Measurements from ENCODE around the gene EHF. TPM values are rescaled to one million over a fixed set of nuclear protein-coding genes. Genes with fewer than 3 reads are reported as not detected.

The EHF gene
- total RNA-seq, 8 experiments from 2014 or later, result 0.09 to 101 (median 0.47) TPM; not detected in 1

GRCh38 chr11:34604145-34604544, 16.7 kb upstream of the EHF start:
- Histone ChIP-seq H3K27ac (no peak overlapping the region), H3K4me3 (no peak overlapping the region), H3K4me1 (replicated peaks in 1 of 2) (peaks cover 17 to 19% of the 10 kb centered on the region in 2 donors)
- peak in 3 of 8 experiments; percentile 22 to 72 (median 40) for ATAC-seq (replicated peaks in 6 of 8)
- in situ Hi-C loops (cut with MboI; ENCODE audit: low pct_unique_long_range_greater_than_20kb in 2 of 9, low sequenced_read_pairs in 9 of 9, unreplicated experiment in 9 of 9), result no loop called here
- 86 to 100% (median 100%) methylated on average over 2 of the region's 2 CpGs; no CpG with 5 or more reads in 7 of the 10 experiments for whole genome bisulfite sequencing, 10 experiments

GRCh38 chr11:34604911-34605310, 16.0 kb upstream of the EHF start:
- ATAC-seq (replicated peaks in 6 of 8), result peak in 1 of 8 experiments; percentile 64
- H3K4me1 ChIP-seq (replicated peaks in 1 of 2), result peaks cover 9 to 15% of the 10 kb centered on the region in 2 donors
- WGBS, 10 experiments, result 69 to 100% (median 92%) methylated on average over 1 to 8 of the region's 8 CpGs; no CpG with 5 or more reads in 3 of the 10 experiments
- H3K4me3 ChIP-seq, result no peak overlapping the region
- in situ Hi-C loops (cut with MboI; ENCODE audit: low pct_unique_long_range_greater_than_20kb in 2 of 9, low sequenced_read_pairs in 9 of 9, unreplicated experiment in 9 of 9), result no loop called here
- H3K27ac ChIP-seq, result no peak overlapping the region

DNA sequence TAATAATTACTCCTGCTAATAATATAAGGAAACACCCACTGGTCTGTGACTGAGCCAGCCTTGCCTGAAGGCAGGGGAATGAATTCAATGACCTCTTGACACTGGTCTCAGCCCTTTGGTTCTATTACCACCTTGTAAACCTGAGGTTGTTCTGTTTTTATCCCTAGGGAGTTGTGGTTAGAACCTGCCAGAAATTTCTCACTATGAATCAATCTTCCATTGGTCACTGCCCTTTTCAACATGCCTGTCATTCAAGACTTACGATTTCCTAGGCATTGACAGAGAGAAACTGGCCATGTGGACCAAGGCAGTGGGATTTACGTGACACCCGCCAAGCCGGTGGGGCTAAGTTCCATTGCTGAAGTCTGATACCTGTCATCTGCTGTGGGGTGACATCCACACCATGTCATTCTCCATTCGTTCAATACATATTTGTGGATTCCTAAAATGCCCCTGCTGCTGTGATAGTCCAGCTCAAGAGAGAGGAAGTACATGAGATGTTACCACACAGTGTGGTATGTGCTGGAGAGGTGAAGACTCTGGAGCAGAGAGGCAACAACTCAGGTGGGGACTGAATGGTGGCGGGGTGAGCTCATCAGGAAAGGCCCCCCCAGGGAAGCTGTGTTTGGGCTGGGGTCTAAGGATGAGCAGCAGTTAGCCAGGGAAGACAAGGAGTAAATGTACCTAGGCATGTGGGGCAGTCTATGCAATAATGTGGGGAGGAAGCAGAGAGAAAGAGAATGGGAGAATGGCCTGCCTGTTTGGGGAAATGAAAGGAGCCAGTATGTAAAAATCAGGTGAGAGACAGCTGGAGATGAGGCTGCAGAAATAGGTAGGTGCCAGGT, 15.2 kb upstream of the EHF start:
- WGBS, 10 experiments, result 69 to 100% (median 95%) methylated on average over 1 to 4 of the region's 6 CpGs; no CpG with 5 or more reads in 4 of the 10 experiments
- no peak for ATAC-seq (replicated peaks in 6 of 8)
- H3K4me3 ChIP-seq, result no peak overlapping the region
- H3K4me1 ChIP-seq (replicated peaks in 1 of 2), result peaks cover 9% of the 10 kb centered on the region in 2 donors
- H3K27ac ChIP-seq, result no peak overlapping the region
- in situ Hi-C loops (cut with MboI; ENCODE audit: low pct_unique_long_range_greater_than_20kb in 2 of 9, low sequenced_read_pairs in 9 of 9, unreplicated experiment in 9 of 9), result no loop called here

DNA sequence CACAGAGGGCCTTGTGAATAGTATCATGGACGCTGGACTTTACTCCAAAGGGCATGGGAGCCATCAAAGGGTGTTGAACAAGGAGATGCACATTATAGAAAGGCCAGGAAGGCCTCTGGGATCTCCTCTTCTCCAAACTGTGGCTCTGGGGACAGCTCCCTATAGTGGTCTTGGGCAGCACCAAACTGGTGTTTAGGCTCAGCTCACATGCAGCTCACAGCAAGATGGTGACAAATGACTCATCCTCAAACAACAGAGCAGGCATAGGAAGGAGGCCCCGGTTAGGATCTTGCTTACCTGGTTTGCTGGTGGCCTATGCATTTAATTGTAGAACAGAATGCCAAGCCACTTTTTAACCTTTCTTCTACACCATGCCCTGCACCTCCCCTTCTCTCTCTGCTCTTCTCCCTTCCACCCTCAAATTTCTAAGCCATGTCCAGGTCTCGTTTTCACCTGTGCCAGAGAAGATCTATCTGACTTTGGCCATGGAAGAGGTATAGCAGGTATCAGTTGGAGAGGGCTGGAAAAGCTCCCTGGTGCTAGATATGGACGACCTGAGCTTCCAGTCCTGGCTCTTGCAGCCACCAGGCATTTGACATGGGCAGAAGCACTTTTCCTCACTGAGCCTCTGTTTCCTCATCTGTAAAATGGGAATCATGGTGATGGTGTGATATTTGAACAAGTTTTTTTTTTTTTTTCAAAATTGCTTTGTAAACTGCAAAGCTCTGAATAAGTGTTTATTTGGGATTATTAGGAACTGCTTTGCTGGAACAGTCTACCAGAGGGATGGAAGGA, 14.4 kb upstream of the EHF start:
- Histone ChIP-seq H3K4me3 (no peak overlapping the region), H3K27ac (no peak overlapping the region), H3K4me1 (replicated peaks in 1 of 2) (peaks cover under 1 to 2% of the 10 kb centered on the region in 2 donors)
- in situ Hi-C loops (cut with MboI; ENCODE audit: low pct_unique_long_range_greater_than_20kb in 2 of 9, low sequenced_read_pairs in 9 of 9, unreplicated experiment in 9 of 9), result no loop called here
- 29 to 100% (median 47%) methylated on average over 1 to 4 of the region's 4 CpGs; no CpG with 5 or more reads in 2 of the 10 experiments for WGBS, 10 experiments
- ATAC-seq (replicated peaks in 6 of 8), result no peak

GRCh38 chr11:34609187-34609751, 11.6 kb upstream of the EHF start:
- Histone ChIP-seq H3K4me1 (replicated peaks in 1 of 2) (no peaks in the 10 kb centered on the region), H3K27ac (no peak overlapping the region), H3K4me3 (no peak overlapping the region)
- in situ Hi-C loops (cut with MboI; ENCODE audit: low pct_unique_long_range_greater_than_20kb in 2 of 9, low sequenced_read_pairs in 9 of 9, unreplicated experiment in 9 of 9), result no loop called here
- no peak for ATAC-seq (replicated peaks in 6 of 8)
- 74 to 92% (median 89%) methylated on average over 1 to 6 of the region's 7 CpGs; no CpG with 5 or more reads in 2 of the 10 experiments for WGBS, 10 experiments

DNA sequence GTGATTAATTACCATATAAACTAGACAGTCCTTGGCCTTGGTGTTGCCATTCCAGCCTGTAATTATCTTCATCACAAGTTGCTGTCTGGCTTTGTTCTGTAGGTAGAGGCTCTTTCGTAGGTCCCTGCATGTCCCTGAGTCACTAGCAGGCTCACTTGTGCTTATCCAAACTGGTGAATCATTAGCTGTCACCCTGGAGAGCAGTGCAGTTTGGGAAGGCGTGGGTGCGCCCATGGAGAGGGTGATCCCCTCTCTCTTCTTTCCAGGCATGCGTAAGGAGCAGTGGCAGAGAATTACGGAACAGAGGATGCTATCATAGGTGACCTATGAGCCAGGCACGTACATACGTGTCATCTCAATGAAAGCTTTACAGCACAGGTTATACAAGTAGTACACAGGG, 11.0 kb upstream of the EHF start:
- Histone ChIP-seq H3K4me3 (no peak overlapping the region), H3K4me1 (replicated peaks in 1 of 2) (no peaks in the 10 kb centered on the region), H3K27ac (no peak overlapping the region)
- in situ Hi-C loops (cut with MboI; ENCODE audit: low pct_unique_long_range_greater_than_20kb in 2 of 9, low sequenced_read_pairs in 9 of 9, unreplicated experiment in 9 of 9), result no loop called here
- ATAC-seq (replicated peaks in 6 of 8), result peak in 1 of 8 experiments; percentile 60
- WGBS, 10 experiments, result 70 to 100% (median 87%) methylated on average over 2 to 5 of the region's 7 CpGs

- no peak overlapping the region for H3K4me3 ChIP-seq
- no peak overlapping the region for H3K27ac ChIP-seq
- H3K4me1 ChIP-seq (replicated peaks in 1 of 2), result no peaks in the 10 kb centered on the region
- no peak for ATAC-seq (replicated peaks in 6 of 8)
- in situ Hi-C loops (cut with MboI; ENCODE audit: low pct_unique_long_range_greater_than_20kb in 2 of 9, low sequenced_read_pairs in 9 of 9, unreplicated experiment in 9 of 9), result no loop called here
- 70 to 100% (median 91%) methylated on average over 2 to 3 of the region's 5 CpGs; no CpG with 5 or more reads in 2 of the 10 experiments for WGBS, 10 experiments
Observed at GRCh38 chr11:34610324-34611041, 10.4 kb upstream of the EHF start.

- ATAC-seq (replicated peaks in 6 of 8), result peak in 1 of 8 experiments; percentile 24
- Histone ChIP-seq H3K4me3 (no peak overlapping the region), H3K27ac (no peak overlapping the region), H3K4me1 (replicated peaks in 1 of 2) (no peaks in the 10 kb centered on the region)
- in situ Hi-C loops (cut with MboI; ENCODE audit: low pct_unique_long_range_greater_than_20kb in 2 of 9, low sequenced_read_pairs in 9 of 9, unreplicated experiment in 9 of 9), result no loop called here
Observed at GRCh38 chr11:34613015-34613414, 7.9 kb upstream of the EHF start.

DNA sequence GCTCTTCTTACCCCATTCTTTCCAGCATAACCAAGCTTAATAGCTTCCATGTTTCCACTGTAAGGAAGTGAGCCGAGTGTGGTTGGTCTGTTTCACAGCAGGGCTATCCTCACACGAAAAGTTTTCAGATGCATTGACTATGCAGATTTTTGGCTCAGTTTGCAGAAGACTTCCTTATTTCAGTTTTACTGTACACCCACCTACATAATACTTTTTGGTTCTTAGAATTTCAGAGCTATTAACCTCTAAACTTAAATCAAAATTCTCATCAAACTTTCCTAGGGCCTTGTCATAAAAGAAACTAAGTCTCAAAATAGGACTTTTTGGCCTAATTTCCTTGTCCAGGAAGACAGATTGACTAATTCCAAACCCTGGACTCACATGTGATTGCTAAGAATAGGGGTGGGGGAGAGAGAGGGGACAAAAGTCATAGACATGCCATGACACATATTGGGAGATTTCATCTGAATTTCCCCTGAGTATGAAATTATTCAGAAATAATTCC, 7.3 kb upstream of the EHF start:
- WGBS, 10 experiments, result 5 to 80% (median 67%) methylated on average over 1 to 2 of the region's 2 CpGs; no CpG with 5 or more reads in 1 of the 10 experiments
- Histone ChIP-seq H3K4me3 (no peak overlapping the region), H3K27ac (no peak overlapping the region), H3K4me1 (replicated peaks in 1 of 2) (no peaks in the 10 kb centered on the region)
- in situ Hi-C loops (cut with MboI; ENCODE audit: low pct_unique_long_range_greater_than_20kb in 2 of 9, low sequenced_read_pairs in 9 of 9, unreplicated experiment in 9 of 9), result no loop called here
- ATAC-seq (replicated peaks in 6 of 8), result peak in 3 of 8 experiments; percentile 25 to 67 (median 30)

DNA sequence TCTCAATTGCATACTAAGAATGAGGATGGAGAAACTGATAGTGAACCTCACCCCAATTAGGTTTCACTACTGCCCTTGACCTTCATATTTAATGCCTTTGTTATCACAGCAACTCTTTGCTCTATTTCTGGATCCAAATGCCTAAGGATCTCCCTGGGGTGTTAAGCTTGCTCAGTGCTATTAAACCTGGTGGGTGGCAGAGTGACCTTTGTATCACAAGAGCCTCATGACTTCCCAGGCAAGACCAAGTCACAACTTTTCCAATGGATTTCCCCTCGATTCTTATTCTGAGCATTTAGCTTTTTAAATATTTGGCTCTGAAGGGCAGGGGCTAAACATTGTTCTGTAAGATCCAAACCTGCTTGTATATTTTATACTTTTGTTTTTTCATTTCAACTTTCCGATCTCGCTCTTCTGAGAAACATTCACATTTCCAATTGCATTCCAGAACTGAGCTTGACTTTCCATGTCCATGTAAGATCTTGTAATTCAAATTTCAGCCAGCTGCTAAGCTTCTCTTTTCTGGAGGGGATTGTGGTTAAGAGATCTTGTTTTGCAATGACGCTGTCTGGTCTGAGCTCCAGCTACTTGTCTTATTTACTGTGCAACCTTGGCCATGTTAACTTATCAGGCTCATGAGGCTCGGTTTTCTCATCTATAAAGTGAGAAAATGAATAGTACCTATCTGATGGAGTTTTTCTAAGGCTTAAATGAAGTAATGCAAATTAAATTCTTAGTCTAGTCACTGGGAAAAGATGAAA, 6.4 kb upstream of the EHF start:
- in situ Hi-C loops (cut with MboI; ENCODE audit: low pct_unique_long_range_greater_than_20kb in 2 of 9, low sequenced_read_pairs in 9 of 9, unreplicated experiment in 9 of 9), result no loop called here
- 8 to 100% (median 87%) methylated on average over 1 to 5 of the region's 5 CpGs for WGBS, 10 experiments
- peak in 1 of 8 experiments; percentile 63 for ATAC-seq (replicated peaks in 6 of 8)
- Histone ChIP-seq H3K27ac (no peak overlapping the region), H3K4me1 (replicated peaks in 1 of 2) (no peaks in the 10 kb centered on the region), H3K4me3 (no peak overlapping the region)

DNA sequence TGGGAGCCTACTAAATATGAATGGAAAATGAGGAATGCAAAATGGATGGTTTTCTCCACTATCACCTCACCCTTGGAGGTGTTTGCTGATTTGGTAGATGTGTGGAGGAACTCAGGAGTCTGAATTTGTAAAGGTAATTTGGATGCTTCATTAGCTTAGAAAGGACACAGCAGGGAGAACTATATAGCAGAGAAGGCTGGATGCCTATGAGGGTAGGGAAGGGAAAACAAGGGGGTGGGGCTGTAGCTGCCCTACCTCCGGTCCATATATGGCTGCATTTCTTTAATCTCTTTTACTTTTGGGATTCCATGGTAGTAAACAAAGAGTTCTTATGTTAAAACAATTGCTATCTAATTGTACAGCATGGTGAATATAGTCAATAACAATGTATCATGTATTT, 4.8 kb upstream of the EHF start:
- no peak for ATAC-seq (replicated peaks in 6 of 8)
- H3K4me3 ChIP-seq, result no peak overlapping the region
- in situ Hi-C loops (cut with MboI; ENCODE audit: low pct_unique_long_range_greater_than_20kb in 2 of 9, low sequenced_read_pairs in 9 of 9, unreplicated experiment in 9 of 9), result no loop called here
- 60 to 100% (median 84%) methylated on average over 1 of the region's 1 CpG; no CpG with 5 or more reads in 6 of the 10 experiments for WGBS, 10 experiments
- no peak overlapping the region for H3K27ac ChIP-seq
- H3K4me1 ChIP-seq (replicated peaks in 1 of 2), result no peaks in the 10 kb centered on the region
